Umbilical cord (tissue), 2 donors: ENCODE data around the gene JPT1. TPM values are rescaled to one million over a fixed set of nuclear protein-coding genes. Genes with fewer than 3 reads are reported as not detected.
A peak's percentile ranks its signal among the peaks of the same experiment; 100 is the strongest.
"Not testable (repeated sequence)": the region's sequence is repeated elsewhere in the genome, so short reads cannot be mapped to it uniquely, and the experiment has no call there.

ENCODE experiments used
- DNase-seq: peaks from one replicate; pipeline ENCODE4 v3.0.0-alpha.2; 2015; ENCODE audit warnings: low spot score
- total RNA-seq: library from RNA; depleted of rRNA; stranded (reverse); fragments of >200 nt; gene quantifications from one replicate; pipeline ENCODE4 v1.2.3, GENCODE V29; 2014; ENCODE audit warnings: low replicate concordance; ENCODE audit not compliant: insufficient read depth

JPT1 gene
- total RNA-seq, 1 donor from 2014 or later: 16.6 TPM

DNA sequence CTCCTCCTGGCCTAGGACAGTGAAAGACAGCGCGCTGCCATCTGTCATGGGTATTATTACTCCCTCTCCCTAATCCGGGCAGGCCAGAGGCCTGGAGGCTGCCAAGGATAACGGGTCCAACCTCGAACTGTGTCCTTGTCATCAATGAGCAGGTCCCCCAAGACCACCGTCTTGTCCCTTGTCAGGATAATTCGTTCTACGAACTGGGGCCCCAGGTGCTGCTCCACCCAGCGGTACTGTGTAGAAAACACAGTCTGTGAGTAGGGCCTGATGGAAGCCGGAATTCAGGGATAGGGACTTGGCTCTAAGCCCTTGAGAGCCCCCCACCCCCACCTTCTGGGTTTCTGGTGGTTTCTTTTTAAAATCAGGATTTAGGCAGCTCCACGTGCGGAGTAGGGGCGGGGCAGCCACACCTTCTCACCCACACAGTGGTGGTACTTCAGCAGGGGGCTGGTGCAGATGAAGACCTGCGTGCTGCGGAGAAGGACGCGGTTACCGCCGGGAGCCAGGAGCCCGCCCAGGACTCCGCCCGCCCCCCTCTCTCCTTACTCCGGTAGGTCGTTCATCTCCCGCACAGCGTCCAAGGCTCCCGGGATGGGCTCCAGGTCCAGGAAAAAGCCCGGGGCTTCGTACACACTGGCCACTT is 23.6 kb downstream of the JPT1 start:
- DNase-seq: peak; percentile 59

DNA sequence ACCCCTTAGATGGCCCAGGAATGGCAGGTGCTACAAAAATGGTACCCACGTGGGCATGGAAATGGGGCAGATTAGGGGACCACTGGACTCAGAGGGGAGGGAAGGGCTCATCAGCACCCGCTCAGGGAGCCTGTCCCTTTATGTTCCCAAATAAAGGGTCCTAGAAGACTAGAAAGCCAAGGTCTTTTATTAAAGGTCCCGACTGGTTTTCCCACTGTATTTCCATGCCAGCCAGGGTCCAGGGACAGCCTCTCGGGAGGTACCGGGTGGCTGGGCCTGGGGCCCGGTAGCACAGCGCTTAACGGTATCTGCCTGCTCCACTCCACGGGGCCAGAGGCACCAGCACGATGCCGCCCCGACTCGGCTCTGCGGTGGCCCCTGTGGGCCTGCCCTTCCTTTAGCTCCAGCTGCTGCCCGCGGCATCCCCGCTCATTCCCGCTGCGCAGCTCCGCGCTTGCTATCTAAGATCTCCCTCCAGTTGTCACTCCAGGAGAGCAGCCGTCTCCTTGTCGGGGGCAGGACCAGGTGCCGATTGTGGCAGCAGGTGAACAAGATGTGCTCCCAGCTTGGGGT is 24.2 kb downstream of the JPT1 start:
- no peak for DNase-seq

DNA sequence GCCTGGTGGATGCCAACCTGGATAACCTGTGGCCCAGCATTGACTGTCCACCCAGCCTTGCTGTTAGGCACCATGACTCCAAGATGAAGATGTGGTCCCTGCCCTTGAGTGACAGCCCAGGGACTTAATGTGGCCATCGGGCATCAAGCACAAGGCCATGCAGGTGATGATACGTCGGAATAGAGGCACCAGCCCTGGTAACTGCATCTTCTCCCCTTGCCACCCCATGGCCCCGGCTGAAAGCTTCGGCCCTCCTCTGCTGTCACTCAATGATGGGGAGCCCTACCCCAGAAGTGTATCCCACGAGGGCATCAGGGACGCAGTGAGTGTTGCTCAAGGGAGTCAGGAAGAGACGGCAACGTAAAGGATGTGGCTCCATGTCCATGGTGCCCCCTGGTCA is 24.7 kb downstream of the JPT1 start:
- DNase-seq: no peak

DNA sequence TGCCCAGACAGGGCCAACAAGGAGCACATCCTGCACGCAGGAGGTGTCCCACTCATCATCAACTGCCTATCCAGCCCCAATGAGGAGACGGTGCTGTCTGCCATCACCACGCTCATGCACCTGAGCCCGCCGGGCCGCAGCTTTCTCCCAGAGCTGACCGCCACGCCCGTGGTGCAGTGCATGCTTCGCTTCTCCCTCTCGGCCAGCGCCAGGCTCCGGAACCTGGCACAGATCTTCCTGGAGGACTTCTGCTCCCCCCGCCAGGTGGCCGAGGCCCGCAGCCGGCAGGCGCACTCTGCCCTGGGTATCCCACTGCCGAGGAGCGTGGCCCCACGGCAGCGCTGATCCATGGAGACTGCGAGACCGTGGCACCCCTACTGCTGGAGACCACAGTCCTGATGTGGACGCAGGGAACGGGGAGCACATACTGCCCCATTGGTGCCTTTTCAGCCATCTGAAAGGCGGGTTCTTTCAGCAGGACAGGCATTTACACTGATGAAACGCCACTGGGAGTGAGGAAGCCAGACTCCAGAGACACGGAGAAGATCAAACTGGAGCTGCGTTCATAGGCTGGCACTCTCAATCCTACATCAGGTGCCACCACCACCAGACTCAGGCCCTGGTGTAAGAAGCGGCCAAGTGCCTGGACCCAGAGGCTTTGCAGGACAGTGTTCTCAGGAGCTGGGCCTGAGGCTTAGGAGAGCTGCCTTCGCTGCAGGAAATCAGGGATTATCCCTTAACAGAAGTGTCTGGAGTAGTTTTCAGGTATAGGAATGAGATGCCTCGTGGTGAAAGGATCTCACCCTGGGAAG is 25.4 kb downstream of the JPT1 start:
- DNase-seq: no peak

DNA sequence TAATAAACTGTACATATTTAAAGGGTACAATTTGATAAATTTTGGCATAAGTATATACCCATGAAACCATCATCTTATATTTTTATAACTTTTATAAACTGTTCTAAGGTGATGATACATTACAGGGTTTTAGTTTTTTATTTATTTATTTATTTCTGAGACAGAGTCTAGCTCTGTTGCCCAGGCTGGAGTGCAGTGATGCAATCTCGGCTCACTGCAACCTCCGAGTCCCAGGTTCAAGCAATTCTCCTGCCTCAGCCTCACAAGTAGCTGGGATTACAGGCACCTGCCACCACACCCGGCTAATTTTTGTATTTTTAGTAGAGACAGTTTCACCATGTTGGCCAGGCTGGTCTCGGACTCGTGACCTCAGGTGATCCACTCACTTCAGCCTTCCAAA is 26.4 kb downstream of the JPT1 start:
- not testable (repeated sequence) for DNase-seq

DNA sequence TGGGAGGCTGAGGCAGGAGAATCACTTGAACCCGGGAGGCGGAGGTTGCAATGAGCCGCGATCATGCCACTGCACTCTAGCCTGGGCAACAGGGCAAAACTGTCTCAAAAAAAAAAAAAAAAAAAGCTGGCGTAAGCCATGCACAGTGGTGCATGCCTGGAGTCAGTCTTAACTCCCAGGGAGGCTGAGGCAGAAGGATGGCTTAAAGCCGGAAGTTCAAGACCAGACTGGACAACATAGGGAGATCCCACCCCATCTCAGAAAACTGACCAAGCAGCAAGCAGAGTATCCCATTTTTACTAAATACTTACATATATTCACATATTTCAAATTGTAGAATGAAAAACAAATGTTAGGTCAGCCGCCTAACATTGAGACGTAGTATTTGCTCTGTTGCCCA is 27.4 kb downstream of the JPT1 start:
- no peak for DNase-seq

DNA sequence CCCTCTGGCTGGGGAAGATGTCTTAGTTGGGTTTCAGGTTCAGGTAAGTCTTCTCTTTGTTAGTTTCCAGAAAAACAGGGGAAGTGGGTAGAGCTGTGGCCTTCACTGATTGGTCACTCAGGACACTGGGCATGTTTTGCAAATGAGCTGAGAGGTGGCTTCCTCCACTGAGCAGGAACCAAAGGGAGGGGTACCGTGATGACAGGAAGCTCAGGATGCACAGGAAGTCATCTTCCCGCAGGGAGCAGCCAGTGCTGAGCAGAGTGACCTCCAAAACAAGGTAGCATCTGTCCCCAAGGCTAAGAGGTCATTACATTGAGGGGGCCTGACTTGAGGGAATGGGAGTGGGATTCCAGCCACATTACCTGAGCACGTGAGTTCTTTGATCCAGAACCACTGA is 28.3 kb downstream of the JPT1 start:
- DNase-seq: no peak

DNA sequence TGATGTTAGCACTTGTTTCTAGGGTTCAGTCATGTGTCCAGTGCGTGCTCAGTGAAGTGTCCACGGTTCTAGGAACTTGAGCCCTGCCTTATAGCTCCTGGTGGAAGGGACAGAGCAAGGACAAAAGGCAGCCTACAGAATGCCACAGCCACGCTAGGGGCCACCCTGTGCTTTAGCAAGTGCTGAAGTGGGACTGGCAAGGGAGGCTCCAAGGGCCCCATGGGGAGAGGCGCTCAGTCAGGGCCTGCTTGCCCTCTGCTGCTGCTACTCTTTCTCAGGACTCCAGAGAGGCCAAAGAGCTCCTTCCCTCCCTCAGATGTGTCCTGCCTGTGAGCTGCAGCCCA is 29.5 kb downstream of the JPT1 start:
- DNase-seq: no peak

DNA sequence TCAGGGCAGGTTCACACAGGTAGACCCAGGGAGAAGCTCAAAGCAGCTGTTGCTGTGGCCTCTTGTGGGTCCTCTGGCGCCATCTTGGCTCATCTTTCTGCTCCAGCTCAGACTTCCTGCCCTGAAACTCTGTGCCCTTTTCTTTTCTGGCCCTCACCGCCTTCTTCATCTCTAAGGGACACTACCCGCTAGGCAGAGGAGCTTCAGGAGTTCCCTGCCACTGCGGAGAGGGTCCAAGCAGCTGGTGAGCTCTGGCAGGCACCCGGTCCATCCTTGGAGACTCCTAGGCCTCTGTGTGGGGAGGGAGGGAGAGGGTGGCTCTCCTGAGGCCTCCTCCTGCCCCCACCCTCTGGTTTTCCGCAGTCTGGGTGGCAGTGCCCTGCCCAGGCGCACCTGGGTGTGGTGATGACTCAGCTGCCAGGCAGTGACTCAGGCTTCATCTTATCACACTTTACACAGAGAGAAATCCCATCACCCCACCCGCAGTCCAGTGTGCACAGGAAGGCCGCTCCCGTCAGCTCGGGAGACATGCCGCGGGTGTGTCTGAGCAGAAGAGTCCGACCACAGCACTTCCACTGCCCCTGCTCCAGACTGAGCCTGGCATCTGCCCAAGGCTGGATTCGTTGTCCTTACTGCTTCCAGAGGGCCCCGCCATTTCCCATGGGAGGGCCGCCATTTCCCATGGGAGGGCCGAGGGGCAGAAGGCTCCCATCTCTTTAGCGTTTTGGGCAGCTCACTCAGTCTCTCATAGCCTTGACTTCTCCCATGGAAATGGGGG is 30.1 kb downstream of the JPT1 start:
- peak; percentile 88 for DNase-seq

DNA sequence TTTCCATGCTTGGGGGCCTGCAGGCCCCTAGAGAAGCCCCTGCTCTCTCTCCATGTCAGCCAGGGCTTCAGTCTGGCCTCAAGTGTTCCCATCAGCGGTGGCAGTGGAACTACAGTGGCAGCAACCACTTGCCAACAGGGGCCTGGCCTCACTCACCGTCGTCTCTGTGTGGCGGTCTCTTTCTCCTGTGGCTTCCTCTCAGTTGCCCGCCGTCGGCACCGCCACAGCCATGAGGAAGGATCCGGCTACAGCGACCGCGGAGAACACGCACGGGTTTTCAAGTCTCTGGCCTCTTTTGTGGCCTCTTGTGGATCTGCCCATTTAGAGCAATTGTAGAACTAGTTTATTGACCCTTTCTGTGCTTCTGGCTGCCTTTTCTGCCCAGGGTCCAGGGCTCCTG is 36.0 kb downstream of the JPT1 start:
- DNase-seq: no peak

DNA sequence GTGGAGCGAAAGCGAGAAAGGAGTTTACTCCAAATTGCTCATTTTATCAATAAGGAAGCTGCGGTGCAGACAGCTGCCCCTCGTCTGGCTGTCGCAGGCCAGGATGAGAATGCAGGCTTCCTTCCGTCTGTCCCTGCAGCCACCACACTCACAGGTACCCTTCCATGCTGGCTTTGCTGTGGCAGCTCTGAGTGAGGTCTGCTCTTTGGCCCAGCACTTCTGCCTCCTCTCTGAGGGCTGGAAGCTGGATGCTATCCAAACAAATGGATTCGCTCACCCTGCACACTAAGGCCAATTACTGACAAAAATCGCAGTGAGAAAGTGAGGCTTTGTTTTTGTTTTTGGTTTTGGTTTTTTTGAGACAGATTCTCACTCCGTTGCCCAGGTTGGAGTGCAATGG is 37.6 kb downstream of the JPT1 start:
- DNase-seq: no peak

DNA sequence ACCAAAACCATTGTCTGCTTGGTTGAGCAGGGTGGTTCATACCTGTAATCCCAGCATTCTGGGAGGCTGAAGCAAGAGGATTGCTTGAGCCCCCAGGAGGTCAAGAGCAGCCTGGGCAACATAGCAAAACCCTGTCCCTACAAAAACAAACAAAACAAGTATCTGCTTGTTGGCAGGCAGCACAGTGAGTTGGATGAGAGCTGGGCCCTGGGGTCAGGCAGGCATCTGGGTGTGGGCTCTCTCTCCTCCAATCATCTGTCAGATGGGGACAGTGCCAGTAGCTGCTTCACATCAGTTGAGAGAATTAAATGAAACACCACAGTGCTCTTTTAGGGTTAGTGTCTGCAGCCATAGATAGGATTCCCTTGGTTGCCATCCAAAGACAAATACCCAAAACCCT is 38.8 kb downstream of the JPT1 start:
- no peak for DNase-seq

DNA sequence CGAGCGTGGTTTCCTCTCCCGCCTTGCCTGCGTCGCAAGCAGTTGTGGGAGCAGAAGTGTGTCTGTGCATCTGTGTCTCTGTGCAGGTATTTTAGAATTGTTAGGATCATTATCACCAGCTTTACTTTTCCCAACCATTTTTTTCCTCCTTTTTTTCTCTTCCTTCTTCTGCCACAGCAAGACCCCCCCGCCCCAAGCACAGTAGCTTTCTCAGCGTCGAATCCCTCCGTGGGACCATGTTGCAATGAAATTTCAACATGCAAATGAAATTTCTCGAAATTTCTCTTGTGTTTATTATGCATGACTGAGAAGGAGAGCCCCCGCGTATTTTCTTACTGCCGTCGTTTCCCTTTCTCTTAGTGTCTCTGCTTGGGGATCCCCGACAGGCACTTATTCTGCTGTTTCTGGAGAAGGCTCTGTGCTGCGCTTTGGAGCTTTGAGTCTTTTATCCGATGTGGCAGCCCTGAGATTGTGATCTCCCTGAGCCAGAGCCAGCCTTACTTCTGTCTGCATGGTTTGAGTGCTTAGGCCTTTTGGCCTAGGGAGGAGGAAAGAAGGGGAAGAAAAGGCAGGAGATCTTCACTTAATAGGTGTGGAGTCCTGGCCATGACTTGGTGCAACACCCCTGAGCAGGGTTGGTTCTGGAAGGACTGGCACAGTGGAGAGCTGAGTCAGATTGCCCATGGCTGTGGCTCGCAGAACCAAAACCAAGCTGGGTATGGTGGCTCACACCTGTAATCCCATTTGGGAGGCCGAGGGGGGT is 39.6 kb downstream of the JPT1 start:
- no peak for DNase-seq

DNA sequence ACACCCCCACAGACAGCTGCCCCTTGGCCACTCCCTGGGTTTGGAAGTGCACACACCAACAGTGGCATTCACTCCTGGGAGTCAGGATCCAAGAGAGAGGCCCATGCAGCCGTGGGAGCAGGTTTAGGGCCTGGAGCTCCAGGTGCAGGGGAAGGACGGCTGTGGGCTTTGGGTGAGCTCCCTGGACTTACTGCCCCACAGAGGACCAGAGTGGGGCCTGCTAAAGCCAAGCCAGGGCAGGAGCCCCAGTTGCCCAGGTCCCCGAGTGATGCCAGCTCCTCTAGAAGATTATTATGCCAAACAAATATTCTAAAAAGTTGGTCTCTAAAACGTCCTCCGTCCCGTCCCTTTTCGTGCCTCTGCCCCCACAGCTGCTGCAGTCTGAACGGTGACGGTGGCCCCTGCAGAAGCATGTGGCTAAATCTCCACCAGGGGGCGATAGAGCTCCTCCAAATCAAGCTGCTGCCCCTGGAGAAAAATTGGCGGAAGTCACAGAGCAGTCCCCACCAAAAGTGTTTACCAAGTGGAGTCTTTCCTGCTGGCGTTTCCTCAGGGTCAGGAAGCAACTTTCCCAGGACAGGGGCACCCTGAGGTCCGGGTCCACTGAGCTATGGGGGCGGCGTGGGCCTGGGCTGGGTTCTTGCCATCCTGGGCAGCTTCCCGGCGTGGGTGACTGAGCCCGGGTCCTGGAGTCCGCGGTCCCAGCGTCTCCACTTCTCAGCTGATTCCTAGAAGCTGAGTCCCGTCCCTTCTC is 40.3 kb downstream of the JPT1 start:
- peak; percentile 93 for DNase-seq

DNA sequence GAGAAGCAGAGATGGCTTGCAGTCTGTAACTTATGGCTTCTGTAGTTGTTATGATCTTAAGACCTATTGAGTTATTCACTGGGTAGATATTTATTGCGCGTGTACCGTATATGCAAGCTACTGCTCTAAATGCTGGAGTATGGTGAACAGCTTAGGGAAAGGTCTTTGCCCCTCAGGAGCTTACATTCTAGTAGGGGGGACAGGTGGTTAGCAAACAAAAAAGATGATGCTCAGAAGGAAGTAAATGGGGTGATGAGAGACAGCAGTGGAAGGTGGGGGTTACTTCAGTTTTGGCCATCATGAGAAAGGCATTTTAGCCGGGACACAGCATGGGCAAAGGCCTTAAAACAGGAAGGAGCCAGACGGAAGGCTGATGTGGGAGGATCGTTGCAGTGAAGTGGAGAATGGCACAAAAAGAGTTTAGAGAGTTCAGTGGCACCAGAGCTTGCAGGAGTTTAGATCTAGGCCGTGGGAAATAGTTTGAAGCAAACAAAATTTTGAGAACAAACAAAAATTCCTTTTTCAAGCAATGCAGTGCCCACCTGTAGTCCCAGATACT is 42.5 kb downstream of the JPT1 start:
- no peak for DNase-seq

DNA sequence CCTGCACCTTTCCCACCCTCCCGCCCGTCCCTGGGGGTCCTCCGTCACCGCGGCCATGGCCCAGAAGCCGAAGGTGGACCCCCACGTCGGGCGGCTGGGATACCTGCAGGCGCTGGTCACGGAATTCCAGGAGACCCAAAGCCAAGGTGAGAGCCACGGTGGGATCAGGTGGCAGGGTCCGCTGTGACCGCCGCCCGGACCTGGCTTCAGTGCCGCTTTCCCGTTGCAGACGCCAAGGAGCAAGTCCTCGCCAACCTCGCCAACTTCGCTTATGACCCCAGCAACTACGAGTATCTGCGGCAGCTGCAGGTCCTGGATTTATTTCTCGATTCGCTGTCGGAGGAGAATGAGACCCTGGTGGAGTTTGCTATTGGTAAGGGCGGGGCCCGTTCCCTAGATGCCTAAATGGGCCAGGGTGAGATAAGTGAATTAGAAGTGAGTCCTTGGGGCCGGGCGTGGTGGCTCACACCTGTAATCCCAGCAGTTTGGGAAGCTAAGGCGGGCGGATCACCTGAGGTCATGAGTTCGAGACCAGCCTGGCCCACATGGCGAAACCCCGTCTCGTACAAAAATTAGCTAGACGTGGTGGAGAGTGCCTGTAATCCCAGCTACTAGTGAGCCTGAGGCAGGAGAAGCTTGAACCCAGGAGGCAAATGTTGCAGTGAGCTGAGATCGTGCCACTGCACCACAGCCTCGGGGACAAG is 43.9 kb downstream of the JPT1 start:
- DNase-seq: no peak

DNA sequence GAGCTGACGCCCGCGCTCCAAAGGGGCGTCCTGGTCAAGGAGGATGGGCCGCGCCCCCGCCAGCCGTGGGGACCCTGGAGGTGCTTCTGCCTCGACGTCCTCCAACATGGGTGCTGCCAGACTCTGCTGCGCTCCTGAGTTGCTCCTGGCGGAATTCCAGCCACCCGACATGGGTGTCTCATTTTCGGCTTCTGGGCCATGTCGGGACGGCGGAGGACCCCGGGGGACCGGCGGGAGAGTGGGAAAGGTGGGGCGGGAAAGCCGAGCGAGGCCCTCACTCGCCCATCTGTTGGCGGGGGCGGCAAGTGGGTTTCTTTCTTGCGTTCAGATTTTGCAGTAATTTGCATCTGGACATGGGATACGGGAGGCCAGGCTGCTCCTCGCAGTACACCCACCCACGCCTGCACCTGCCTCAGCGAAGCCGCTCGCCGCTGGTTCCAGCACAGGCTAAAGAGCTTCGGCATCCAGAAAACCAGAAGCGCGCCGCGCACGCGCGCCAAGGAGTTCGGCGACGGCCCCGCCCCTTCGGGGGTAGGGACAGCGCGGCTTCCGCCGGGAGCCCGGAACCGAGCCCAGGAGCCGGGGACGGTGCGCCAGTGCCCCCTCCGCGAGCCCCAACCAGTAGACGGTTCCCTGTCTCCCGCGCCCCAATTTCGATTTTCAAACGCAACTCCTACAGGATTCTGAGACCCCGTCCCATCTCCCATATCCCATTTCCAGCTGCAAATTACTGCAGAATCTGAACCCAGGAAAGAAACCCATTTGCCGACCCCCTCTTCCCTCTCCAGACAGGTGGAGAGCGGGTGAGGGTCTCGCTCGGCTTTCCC is 44.7 kb downstream of the JPT1 start, which contains the start of gene ARMC7:
TSS of gene ARMC7 (plus strand) at position 563 of the 827 bp plus-strand sequence. CDS start 320 bp downstream, outside the sequence.
- DNase-seq: peak; percentile 88

DNA sequence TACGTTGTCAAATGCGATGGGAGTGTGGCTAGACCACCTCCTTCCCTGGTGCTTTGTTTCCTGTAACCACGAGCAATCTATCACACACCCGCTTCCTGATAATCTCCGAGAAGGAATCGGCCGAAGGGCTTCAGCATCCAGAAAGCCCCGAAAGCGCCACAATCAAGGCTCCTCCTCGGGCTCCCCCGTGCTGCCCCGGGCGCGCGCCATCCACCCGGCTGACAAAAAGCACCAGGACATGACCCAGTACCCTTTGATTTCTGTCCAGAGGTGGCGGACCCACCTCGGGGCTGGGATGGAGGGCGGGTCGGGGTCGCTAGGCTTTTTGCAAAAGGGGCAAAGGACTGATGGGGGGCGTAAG is 45.3 kb downstream of the JPT1 start:
- no peak for DNase-seq

DNA sequence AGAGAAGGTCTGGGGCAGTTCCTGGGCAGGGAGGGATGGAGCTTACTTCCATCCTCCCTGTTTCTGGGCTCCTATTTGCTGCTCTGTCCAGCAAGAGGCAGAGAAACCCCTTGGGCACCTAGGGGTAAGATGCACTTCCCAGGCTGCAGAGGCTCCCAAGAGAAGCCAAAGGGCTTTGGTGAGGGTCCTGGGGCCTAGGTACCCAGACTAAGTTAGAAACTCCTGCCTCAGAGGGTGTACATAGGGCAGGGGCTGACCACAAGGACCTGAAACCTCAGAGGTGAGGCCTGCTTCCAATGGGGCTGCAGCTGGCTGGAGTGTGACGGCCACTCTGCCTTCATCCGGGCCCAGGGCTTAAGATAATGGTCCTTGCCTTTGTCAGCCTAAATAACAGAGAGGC is 46.1 kb downstream of the JPT1 start:
- DNase-seq: no peak
